Right lung (tissue), 5 donors: ENCODE measurements around the gene BMERB1. TPM values are rescaled to one million over a fixed set of nuclear protein-coding genes. Genes with fewer than 3 reads are reported as not detected.

Experiments
- DNase-seq, 2 donors: peaks; one replicate each; pipeline ENCODE4 v3.0.0-alpha.2; 2013
- polyA plus RNA-seq, 5 donors: library from polyadenylated mRNA; unstranded; fragments of 120-200 nt; gene quantifications; one replicate each; pipeline versions ENCODE4 v1.2.1 to v1.2.3, GENCODE V29; 2013; ENCODE audit warnings: inconsistent platforms in 1 of 5, low replicate concordance in 1 of 5; ENCODE audit not compliant: insufficient read length in 5 of 5, insufficient read depth in 1 of 5

The BMERB1 gene
- polyA plus RNA-seq, 5 donors = 35.0 to 42.2 (median 40.0) TPM

- DNase-seq = no peak
Measured at GRCh38 chr16:15608398-15609285, 174.3 kb downstream of the BMERB1 start.

- DNase-seq = no peak
Measured at GRCh38 chr16:15609286-15609649, 174.9 kb downstream of the BMERB1 start.

- no peak for DNase-seq
Measured at GRCh38 chr16:15610369-15610871, 176.0 kb downstream of the BMERB1 start.

GRCh38 chr16:15611610-15612009 is 177.2 kb downstream of the BMERB1 start:
- no peak for DNase-seq

- DNase-seq = no peak
Measured at GRCh38 chr16:15613676-15614075, 179.3 kb downstream of the BMERB1 start.

GRCh38 chr16:15616012-15616411 is 181.6 kb downstream of the BMERB1 start:
- no peak for DNase-seq

- DNase-seq = no peak
Measured at GRCh38 chr16:15616475-15617165, 182.2 kb downstream of the BMERB1 start.

- no peak for DNase-seq
Measured at GRCh38 chr16:15617901-15618300, 183.5 kb downstream of the BMERB1 start.

- no peak for DNase-seq
Measured at GRCh38 chr16:15618392-15618791, 184.0 kb downstream of the BMERB1 start.

- DNase-seq = peak in 1 of 2 donors; percentile 12
Measured at GRCh38 chr16:15620611-15621195, 186.3 kb downstream of the BMERB1 start.

- DNase-seq = no peak
Measured at GRCh38 chr16:15621456-15621855, 187.1 kb downstream of the BMERB1 start.

- no peak for DNase-seq
Measured at GRCh38 chr16:15621889-15622288, 187.5 kb downstream of the BMERB1 start.

GRCh38 chr16:15631730-15632409 is 197.5 kb downstream of the BMERB1 start:
- no peak for DNase-seq

GRCh38 chr16:15635926-15636325 is 201.5 kb downstream of the BMERB1 start:
- DNase-seq = no peak

GRCh38 chr16:15636392-15636873 is 202.0 kb downstream of the BMERB1 start:
- DNase-seq = no peak

Other genes starting within 250 kb of the BMERB1 start
- gene NPIPA5, start 56.3 kb upstream of the BMERB1 start, polyA plus RNA-seq = 10 to 100 TPM; 32.3 to 51.6 (median 43.3) TPM
- 1 to 10 TPM; 4.1 to 6.9 (median 5.3) TPM for gene MPV17L, start 38.8 kb upstream of the BMERB1 start, polyA plus RNA-seq
- 10 to 100 TPM; 48.3 to 81.0 (median 66.3) TPM for gene MARF1, start 208.6 kb downstream of the BMERB1 start, polyA plus RNA-seq
- 10 to 100 TPM; 49.6 to 60.7 (median 52.5) TPM for gene NDE1, start 215.7 kb downstream of the BMERB1 start, polyA plus RNA-seq